Measurements from ENCODE around the gene COL4A1. TPM values are rescaled to one million over a fixed set of nuclear protein-coding genes. Genes with fewer than 3 reads are reported as not detected.

The COL4A1 gene
- total RNA-seq, 1 donor from 2014 or later: not detected

DNA sequence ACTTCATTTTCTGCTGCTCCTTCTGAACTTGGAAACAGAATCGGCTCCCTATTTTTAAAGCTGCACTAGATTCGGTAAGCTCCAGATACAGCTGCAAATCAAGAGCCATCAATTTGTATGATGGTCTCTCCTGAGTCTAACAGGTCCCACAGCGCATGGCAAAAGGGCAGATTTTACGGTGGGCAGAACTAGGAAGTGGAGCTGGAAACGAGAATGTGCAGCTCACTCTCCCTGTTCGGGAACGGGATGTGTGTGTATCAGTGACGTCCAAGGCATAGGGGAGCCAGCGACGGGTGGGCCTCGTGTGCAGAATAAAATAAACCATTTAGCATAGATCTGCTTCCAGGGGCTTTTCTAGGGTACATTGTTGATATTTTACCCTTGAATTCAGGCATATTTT, 74.2 kb downstream of the COL4A1 start:
- intact Hi-C loops (cut with micrococcal nuclease): no loop called here
- Mint-ChIP-seq H3K27ac (no peak overlapping the region), H3K27me3 (ENCODE audit: insufficient read depth) (peaks cover 13% of the 10 kb centered on the region)

DNA sequence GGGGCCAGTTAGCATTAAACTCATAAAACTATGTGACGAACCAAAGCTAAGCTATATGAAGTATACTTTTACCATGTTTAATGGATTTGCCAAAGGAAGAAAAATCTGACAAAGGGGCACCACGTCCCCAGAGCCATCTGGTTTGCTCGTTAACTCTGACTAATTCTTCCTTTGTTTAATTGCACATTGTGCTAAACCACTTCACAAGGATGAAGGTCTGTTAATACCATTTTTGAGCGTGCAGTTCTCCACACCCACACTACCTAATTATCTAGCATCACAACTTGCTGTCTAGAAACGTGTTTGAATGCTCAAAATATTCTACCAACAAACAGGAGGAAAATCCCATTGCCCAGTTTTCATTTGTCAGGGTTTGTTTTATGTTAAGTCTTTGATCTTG, 74.8 kb downstream of the COL4A1 start:
- Mint-ChIP-seq H3K4me1 (ENCODE audit: low read depth) (no peaks in the 10 kb centered on the region), H3K27me3 (ENCODE audit: insufficient read depth) (peaks cover 12% of the 10 kb centered on the region), H3K36me3 (ENCODE audit: low read depth) (no peaks in the 10 kb centered on the region), H3K9me3 (no peaks in the 10 kb centered on the region), H3K4me3 (no peak overlapping the region), H3K27ac (no peak overlapping the region)
- no peak for DNase-seq (ENCODE audit: low spot score)
- intact Hi-C loops (cut with micrococcal nuclease): no loop called here

More for the DNA sequence above, 74.2 kb downstream of the COL4A1 start:
- Mint-ChIP-seq H3K36me3 (ENCODE audit: low read depth) (no peaks in the 10 kb centered on the region), H3K4me3 (no peak overlapping the region), H3K4me1 (ENCODE audit: low read depth) (no peaks in the 10 kb centered on the region), H3K9me3 (no peaks in the 10 kb centered on the region)
- no peak for DNase-seq (ENCODE audit: low spot score)

DNA sequence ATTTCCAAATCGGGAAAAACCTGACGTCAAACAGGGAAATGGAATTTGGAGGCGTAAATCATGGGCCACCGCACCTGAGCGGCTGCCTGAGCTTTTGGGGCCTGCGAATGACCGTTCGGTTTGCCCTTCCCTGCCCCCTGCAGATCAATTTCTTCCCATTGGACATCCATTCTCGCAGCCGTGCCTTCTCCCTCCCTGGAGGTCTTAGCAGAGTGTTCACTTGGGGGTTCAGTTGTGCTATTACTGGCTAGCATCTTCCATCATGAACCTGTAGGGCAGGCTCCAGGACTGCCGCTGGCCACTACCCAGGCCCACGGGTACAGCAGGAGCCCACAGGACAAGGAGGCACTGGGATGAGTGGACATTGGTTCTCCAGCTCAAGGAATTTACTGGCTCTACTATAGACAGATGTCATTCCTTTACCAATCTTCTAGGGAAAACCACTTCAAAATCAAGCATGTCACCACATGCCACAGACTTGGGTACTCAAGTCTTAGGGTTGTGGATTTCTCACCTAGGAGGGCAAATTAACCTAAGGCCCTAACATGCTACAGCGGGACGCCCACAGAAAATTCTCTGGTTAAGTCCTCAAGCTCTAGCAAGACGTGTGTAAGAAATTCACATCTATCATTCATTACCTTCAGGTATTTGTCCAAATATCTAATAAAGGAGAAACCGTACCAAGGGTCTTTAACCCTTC, 75.5 kb downstream of the COL4A1 start:
- no peak for DNase-seq (ENCODE audit: low spot score)
- intact Hi-C loops (cut with micrococcal nuclease): no loop called here

DNA sequence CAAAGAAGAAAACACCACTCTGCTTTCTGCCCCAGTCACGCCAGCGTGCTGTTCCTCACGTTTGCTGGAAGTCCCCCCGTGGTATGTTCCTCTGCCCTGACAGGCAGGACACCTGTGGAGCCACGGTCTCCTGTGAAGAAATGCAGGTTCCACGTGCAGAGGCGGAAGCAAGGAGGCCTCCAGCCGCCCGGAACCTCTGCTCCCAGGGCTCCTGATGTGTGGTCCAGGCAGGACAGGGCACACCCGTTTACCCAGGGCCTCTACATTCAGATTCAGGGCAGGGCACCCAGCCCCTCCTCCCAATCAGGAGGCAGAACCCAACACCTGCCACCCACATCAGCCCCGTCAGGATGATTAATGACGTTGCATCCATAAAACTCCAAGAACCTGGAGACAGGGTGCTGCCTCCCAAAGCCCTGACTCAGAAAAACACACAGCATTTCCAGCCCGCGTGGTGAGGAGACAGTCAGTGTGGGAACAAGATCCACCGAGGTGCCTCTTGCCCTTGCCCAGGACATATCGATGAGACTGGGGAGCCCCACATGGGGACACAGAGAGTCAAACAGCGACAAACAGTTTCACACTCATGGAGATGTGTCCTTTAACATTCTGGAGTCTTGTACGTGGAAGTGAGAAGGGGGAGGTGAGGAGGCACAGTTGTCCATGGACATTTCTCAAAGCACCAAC, 76.2 kb downstream of the COL4A1 start:
- intact Hi-C loops (cut with micrococcal nuclease): no loop called here
- Mint-ChIP-seq H3K36me3 (ENCODE audit: low read depth) (no peaks in the 10 kb centered on the region), H3K4me1 (ENCODE audit: low read depth) (no peaks in the 10 kb centered on the region), H3K4me3 (no peak overlapping the region), H3K27ac (no peak overlapping the region), H3K27me3 (ENCODE audit: insufficient read depth) (peaks cover 15% of the 10 kb centered on the region), H3K9me3 (no peaks in the 10 kb centered on the region)
- no peak for DNase-seq (ENCODE audit: low spot score)

More for the DNA sequence above, 75.5 kb downstream of the COL4A1 start:
- no peaks in the 10 kb centered on the region for H3K36me3 Mint-ChIP-seq (ENCODE audit: low read depth)
- H3K27ac Mint-ChIP-seq: no peak overlapping the region
- peaks cover 12% of the 10 kb centered on the region for H3K27me3 Mint-ChIP-seq (ENCODE audit: insufficient read depth)
- H3K4me1 Mint-ChIP-seq (ENCODE audit: low read depth): no peaks in the 10 kb centered on the region
- no peaks in the 10 kb centered on the region for H3K9me3 Mint-ChIP-seq
- no peak overlapping the region for H3K4me3 Mint-ChIP-seq

DNA sequence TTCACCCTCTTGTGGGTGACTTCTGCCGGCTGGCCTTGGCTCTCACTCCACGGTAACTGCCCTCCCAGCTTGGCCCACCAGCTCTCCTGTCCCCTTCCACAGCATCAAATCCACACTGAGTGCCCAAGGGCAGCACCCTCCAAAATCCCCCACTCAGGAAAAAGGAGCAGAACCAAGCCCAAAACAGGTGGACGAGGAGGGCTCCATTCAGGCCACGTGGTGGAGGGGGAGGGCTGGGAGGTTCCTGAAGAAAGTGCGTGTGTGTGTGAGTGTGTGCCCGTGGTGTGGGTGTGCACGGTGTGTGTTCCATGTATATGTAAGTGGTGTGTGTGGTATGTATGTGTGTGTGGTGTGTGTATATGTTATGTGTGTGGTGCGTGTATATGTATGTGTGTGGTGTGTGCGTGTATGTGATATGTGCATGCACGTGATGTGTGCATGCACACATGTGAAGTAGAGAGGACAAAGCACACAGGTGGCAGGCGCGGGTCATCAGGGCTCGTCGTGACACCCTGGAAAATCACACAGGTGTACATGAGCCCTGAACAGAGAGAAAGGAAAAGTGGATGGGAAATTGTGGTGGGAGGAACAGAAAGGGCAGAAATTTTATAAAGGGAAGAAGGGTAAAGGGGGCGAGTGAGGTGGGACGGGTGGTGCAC, 76.9 kb downstream of the COL4A1 start:
- H3K36me3 Mint-ChIP-seq (ENCODE audit: low read depth): no peaks in the 10 kb centered on the region
- no peaks in the 10 kb centered on the region for H3K9me3 Mint-ChIP-seq
- intact Hi-C loops (cut with micrococcal nuclease): loop anchor here (10.0 kb wide), 1 partner anchor 1265 kb away; no protein-coding TSS in a partner anchor
- H3K4me1 Mint-ChIP-seq (ENCODE audit: low read depth): no peaks in the 10 kb centered on the region
- H3K4me3 Mint-ChIP-seq: no peak overlapping the region
- H3K27me3 Mint-ChIP-seq (ENCODE audit: insufficient read depth): peaks cover 18% of the 10 kb centered on the region
- H3K27ac Mint-ChIP-seq: no peak overlapping the region
- DNase-seq (ENCODE audit: low spot score): no peak

DNA sequence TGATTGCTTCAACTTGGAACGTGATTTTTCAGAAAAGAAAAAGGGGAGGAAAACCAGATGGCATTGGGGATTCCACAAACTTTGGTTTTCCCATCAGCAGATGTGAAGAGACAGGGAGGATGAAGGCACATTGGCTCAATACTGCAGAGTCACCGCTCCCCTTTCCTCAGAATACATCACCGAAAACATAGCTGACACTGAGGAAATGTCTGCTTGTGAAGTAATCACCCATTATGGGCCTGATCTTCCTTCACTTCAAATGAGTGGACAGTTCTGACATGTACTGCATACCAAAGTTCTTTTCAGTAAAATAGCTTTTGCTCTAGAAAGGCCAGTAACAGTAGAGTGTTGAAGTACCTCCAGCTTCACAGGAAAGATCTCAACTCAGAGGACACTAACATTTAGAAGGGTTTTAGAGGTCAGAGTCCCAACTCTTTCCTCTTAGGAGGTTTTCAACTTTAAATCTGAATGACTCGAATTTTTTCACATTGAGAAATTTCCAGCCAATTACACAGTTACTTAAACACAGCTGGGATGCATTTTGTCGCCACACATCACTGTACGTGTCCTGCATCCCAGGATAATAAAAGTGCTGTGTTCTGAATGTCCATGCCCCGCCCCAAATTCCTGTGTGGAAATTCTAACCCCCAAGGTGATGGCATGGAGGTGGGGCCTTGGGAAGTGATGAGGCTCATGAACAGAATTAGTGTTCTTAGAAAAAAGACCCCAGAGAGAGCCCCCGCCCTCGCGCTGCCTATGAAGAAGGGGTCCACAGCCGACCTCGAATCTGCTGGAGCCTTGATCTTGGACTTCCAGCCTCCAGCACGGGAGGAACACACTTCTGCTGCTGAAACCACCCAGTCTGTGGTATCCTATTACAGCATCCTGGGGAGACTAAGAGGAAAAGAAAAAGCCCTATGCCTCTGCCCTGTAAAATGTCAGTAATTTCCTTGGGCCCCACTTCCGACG, 77.7 kb downstream of the COL4A1 start:
- Mint-ChIP-seq H3K27me3 (ENCODE audit: insufficient read depth) (peaks cover 19% of the 10 kb centered on the region), H3K4me3 (no peak overlapping the region), H3K27ac (no peak overlapping the region), H3K36me3 (ENCODE audit: low read depth) (no peaks in the 10 kb centered on the region), H3K9me3 (no peaks in the 10 kb centered on the region), H3K4me1 (ENCODE audit: low read depth) (no peaks in the 10 kb centered on the region)
- DNase-seq (ENCODE audit: low spot score): no peak
- intact Hi-C loops (cut with micrococcal nuclease): loop anchor here (10.0 kb wide), 1 partner anchor 1264 kb away; no protein-coding TSS in a partner anchor

DNA sequence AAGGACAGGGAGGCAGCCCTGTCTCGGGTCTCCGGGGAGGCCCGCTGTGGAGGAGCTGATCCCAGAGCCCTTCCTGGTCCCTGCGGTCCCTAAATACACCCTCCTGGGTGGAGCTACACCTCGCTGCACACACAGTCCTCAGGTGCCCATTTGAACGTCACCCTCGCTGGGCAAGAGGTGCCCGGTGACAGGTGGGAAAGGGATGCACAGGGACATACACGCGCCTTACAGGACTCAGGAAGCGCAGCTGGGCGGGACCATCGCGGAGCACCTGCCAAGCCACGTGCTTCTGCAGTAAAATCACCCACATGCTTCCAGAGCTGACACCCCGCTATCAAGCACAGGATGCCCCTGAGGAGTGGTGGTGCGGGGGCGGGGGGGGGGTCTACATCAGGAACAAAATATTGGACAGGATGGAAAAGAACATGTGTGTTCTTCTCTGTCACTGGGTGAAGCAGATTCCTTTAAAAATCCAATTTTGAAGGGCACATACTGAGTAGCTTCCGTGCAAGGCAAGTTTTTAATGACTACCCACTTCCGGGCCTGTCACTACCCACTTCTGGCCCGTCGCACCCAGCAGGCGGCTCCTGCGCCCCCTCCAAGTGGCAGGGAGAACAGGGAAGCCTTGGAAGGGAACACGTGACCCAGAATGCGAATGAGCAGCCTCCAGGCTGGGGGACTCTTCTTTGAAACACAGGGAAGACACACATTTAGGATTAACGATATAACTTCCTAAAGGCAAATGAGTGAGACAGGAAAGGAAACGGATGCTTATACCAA, 78.9 kb downstream of the COL4A1 start:
- DNase-seq (ENCODE audit: low spot score): no peak
- Mint-ChIP-seq H3K9me3 (no peaks in the 10 kb centered on the region), H3K4me3 (no peak overlapping the region), H3K27me3 (ENCODE audit: insufficient read depth) (peaks cover 21% of the 10 kb centered on the region), H3K27ac (no peak overlapping the region), H3K36me3 (ENCODE audit: low read depth) (no peaks in the 10 kb centered on the region), H3K4me1 (ENCODE audit: low read depth) (no peaks in the 10 kb centered on the region)
- intact Hi-C loops (cut with micrococcal nuclease): loop anchor here (10.0 kb wide), 1 partner anchor 1263 kb away; no protein-coding TSS in a partner anchor

DNA sequence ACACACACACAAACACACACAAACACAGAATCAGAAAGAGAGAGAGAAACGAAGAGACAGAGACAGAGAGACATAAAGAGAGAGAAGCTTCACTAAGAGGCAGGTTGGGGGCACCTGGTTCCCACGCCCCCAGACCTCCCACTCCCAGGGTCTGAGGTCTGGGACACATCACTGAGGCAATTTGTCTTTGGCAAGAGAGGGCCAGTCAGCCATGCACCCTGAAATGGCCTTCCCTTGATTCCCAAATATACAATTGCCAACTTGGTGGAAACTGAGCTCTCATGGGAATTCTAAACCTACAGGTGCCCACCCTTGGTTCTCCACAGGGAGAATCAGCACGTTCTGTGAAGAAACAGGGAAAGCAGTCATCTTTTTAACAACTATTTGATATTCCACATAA, 79.5 kb downstream of the COL4A1 start:
- Mint-ChIP-seq H3K27ac (no peak overlapping the region), H3K27me3 (ENCODE audit: insufficient read depth) (peaks cover 17% of the 10 kb centered on the region), H3K4me3 (no peak overlapping the region), H3K9me3 (no peaks in the 10 kb centered on the region), H3K4me1 (ENCODE audit: low read depth) (no peaks in the 10 kb centered on the region), H3K36me3 (ENCODE audit: low read depth) (no peaks in the 10 kb centered on the region)
- DNase-seq (ENCODE audit: low spot score): no peak
- intact Hi-C loops (cut with micrococcal nuclease): loop anchor here (10.0 kb wide), 1 partner anchor 1263 kb away; no protein-coding TSS in a partner anchor

DNA sequence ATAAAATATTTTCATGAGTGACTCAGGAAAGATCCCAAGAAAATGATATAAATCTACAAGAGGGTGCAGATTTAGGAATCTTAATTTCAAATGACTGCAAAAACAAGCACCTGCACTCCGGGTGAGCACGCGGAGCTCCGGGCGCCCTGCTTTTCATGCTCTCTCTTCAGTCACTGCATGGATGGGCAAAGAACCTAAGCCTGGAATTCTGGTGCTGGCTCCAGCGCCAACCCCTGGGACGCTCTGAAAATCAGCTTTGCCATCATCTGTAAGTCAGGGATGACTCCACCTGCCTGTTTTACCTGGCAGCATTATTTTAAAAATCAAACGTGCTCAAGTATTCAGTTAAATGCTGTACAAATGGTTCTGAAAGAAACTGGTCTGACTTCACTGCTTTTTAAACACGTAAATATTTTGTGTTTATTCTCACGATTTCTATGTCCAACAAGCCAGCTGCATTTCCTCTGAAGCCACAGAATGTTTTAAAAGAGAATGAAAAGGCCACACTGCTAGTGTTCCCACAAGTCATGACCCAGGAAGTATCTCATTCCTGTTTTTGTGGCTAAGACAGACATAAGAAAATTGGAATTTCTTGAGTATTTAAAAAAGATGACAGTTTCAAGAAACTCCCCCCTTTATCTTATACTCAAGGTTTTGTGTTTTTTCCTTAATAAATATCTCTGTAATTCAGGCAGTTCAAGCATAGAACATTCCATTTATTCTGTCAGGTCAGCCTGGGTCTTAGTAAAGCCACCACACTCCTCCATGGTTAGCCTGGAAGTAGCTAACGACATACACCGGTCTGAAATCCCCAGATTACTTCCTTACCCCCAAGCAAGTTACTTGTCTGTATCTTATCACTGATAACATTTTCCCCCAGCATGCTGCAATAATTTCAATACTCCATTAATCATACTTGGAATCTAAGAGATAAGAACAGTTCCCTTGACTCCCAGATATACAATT, 81.1 kb downstream of the COL4A1 start:
- no peaks in the 10 kb centered on the region for H3K9me3 Mint-ChIP-seq
- H3K36me3 Mint-ChIP-seq (ENCODE audit: low read depth): no peaks in the 10 kb centered on the region
- H3K27ac Mint-ChIP-seq: no peak overlapping the region
- intact Hi-C loops (cut with micrococcal nuclease): loop anchor here (10.0 kb wide), 1 partner anchor 1261 kb away; no protein-coding TSS in a partner anchor
- peaks cover 23% of the 10 kb centered on the region for H3K27me3 Mint-ChIP-seq (ENCODE audit: insufficient read depth)
- no peak overlapping the region for H3K4me3 Mint-ChIP-seq
- H3K4me1 Mint-ChIP-seq (ENCODE audit: low read depth): no peaks in the 10 kb centered on the region
- no peak for DNase-seq (ENCODE audit: low spot score)

DNA sequence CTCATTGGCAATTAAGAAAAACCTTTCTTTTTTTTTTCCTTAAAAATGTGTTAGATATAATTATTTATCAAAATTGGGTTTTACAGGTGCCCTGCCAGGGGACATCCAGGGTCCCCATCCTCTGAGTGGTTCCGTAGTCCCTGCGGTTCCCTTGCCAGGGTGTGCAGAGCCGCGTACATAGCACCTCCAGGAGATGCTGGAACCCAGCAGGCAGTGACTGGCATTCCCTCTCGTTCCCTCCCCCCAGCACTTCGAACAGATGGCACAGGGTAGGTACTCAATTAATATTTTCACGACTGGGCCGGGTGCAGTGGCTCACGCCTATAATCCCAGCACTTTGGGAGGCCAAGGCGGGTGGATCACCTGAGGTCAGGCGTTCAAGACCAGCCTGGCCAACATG, 82.0 kb downstream of the COL4A1 start:
- Mint-ChIP-seq H3K9me3 (no peaks in the 10 kb centered on the region), H3K27me3 (ENCODE audit: insufficient read depth) (peaks cover 29% of the 10 kb centered on the region), H3K27ac (no peak overlapping the region), H3K36me3 (ENCODE audit: low read depth) (no peaks in the 10 kb centered on the region), H3K4me3 (no peak overlapping the region), H3K4me1 (ENCODE audit: low read depth) (no peaks in the 10 kb centered on the region)
- intact Hi-C loops (cut with micrococcal nuclease): loop anchor here (10.0 kb wide), 1 partner anchor 1260 kb away; no protein-coding TSS in a partner anchor
- DNase-seq (ENCODE audit: low spot score): no peak

DNA sequence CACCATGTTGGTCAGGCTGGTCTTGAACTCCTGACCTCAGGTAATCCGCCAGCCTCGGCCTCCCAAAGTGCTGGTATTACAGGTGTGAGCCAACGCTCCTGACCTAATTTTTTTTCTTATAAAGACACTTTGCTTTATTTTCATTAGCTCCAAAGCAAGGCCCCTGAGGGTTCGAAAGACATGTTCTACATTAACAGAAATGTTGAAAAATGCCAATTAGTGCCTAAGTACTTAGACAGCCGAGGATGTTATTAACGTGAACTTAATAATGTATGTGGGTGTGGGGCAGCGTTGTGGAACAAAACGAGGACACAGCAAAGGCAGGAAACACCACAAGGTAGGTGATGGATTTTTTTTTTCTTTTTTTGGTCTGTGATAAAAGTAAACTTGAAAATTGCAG, 82.4 kb downstream of the COL4A1 start:
- H3K36me3 Mint-ChIP-seq (ENCODE audit: low read depth): no peaks in the 10 kb centered on the region
- no peaks in the 10 kb centered on the region for H3K9me3 Mint-ChIP-seq
- no peak for DNase-seq (ENCODE audit: low spot score)
- no peak overlapping the region for H3K4me3 Mint-ChIP-seq
- no peak overlapping the region for H3K27ac Mint-ChIP-seq
- peaks cover 30% of the 10 kb centered on the region for H3K27me3 Mint-ChIP-seq (ENCODE audit: insufficient read depth)
- no peaks in the 10 kb centered on the region for H3K4me1 Mint-ChIP-seq (ENCODE audit: low read depth)
- intact Hi-C loops (cut with micrococcal nuclease): loop anchor here (5.0 to 10.0 kb wide), 2 partner anchors 73 to 1260 kb away; no protein-coding TSS in a partner anchor
